Endometrium (tissue), 2 donors: Measurements from ENCODE around the gene ADM.
A peak's percentile ranks its signal among the peaks of the same experiment; 100 is the strongest.
"Not testable (repeated sequence)": the region's sequence is repeated elsewhere in the genome, so short reads cannot be mapped to it uniquely, and the experiment has no call there.

ENCODE experiments used
- FAIRE-seq: peaks from 2 replicates; lab custom pipeline; 2012; peaks lifted over from hg19 to GRCh38; lab: Jason Lieb, UNC
- donor health status: control.
- donor health status: control.

The ADM gene, protein sequence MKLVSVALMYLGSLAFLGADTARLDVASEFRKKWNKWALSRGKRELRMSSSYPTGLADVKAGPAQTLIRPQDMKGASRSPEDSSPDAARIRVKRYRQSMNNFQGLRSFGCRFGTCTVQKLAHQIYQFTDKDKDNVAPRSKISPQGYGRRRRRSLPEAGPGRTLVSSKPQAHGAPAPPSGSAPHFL

GRCh38 chr11:10304495-10305261 lies at the start of gene ADM:
Gene ADM (plus strand): TSS chr11:10305073. CDS start chr11:10305701, 628 bp downstream.
- FAIRE-seq = no peak

GRCh38 chr11:10255388-10256125 lies 49.3 kb upstream of the ADM start:
- FAIRE-seq = no peak

DNA sequence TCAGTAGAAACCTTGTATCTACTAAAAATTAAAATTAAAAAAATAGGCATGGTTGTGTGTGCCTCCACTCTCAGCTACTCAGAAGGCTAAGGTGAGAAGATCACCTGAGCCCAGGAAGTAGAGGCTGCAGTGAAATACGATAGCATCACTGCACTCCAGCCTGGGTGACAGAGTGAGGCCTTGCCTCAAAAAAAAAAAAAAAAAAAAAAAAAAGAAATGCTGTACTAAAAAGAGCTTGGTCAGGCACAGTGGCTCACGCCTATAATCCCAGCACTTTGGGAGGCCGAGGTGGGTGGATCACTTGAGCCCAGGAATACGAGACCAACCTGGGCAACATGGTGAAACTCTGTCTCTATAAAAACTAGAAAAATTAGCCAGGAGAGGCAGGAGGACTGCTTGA lies 47.4 kb upstream of the ADM start:
- FAIRE-seq = no peak

DNA sequence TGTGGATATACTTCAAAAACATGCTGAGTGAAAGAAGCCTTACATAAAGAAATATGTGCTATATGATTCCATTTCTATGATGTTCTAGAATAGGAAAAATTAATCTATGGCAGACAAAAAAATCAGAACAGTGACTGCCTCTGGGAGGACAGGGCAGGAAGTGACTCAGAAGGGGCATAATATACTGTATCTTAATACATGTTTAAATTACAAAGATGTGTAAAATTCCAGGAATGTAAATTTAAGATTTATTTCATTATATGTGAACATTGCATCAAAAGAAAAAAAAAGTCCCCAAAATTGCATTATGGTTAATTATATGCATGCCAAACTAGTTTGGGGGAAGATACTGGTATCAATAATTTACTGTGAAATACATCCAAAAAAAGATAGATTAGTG lies 43.1 kb upstream of the ADM start:
- FAIRE-seq = no peak

- no peak for FAIRE-seq
Observed at GRCh38 chr11:10263929-10264328, 40.9 kb upstream of the ADM start.

- not testable (repeated sequence) for FAIRE-seq
Observed at GRCh38 chr11:10264716-10265115, 40.2 kb upstream of the ADM start.

- FAIRE-seq = no peak
Observed at GRCh38 chr11:10265936-10266335, 38.9 kb upstream of the ADM start.

DNA sequence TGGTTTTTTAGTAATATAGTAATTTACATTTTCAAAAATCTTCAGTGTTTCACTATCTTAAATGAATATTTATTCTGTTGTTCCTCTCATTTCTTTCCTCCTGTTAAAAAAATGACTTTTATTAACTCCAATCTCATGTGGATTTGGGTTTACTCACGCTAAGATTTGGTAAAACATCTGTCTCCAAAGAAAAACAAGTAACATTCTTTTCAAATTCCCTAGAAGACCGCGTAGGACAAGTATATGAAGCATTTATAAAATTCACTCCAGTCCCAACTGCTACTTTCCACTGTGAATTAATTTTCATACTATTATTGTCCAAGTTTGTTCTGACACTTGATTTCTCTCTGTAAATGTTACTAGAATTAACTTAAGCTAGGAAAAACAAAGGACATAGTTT lies 37.1 kb upstream of the ADM start:
- peak; percentile 60 for FAIRE-seq

DNA sequence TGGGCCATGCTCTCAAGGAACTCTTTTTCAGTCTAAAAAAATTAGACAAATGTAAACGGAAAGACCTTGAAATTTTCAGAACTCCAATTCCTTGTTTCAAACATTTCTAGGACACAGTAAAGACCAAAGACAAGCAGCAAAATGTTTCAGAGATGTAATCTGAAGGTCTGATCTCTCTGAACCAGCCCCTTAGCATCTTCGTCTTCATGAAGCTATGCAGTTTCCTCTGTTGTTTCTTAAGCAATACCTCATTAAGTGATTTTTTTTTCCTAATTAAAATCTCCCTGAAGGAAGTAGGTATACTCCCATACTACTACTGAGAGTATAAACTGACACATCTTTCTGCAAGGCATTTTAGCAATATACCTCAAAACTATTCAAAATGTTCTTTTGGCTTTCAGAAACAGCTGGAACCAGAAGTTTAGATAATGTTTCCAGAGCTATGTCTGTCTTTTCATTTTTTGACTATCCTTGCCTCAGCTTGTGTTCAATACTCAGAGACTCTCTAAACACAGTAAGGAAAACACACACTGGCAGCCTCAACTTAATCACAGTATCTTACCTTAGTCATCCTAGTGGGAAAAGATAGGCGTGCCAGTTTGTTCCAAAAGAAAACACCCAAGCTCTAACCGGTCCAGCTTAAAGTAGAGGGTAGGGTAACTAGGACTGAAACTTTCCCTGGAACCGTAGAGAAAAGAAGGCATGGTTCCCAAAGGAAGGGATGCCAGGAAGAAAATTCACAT lies 36.0 kb upstream of the ADM start:
- FAIRE-seq = no peak

- FAIRE-seq = no peak
Observed at GRCh38 chr11:10272132-10272531, 32.7 kb upstream of the ADM start.

- FAIRE-seq = no peak
Observed at GRCh38 chr11:10273738-10274137, 31.1 kb upstream of the ADM start.

DNA sequence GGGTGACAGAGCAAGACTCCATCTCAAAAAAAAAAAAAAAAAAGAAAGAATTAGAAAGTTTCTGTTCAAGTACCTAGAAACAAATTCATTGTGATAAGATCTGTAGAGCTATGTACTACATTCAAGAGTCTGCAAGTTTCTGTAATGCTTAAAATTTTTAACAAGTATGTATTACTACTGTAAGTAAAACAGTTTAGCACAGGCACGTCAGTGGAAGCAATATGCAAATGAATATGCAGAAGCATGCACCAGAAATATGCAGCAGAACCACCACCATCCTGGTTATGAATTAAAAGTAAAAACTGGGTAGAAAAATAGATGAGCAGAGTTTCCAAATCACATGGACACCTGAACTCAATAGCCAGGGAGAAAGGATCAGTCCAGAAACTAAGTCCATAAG lies 30.1 kb upstream of the ADM start:
- FAIRE-seq = no peak

- FAIRE-seq = no peak
Observed at GRCh38 chr11:10275714-10276113, 29.2 kb upstream of the ADM start.

DNA sequence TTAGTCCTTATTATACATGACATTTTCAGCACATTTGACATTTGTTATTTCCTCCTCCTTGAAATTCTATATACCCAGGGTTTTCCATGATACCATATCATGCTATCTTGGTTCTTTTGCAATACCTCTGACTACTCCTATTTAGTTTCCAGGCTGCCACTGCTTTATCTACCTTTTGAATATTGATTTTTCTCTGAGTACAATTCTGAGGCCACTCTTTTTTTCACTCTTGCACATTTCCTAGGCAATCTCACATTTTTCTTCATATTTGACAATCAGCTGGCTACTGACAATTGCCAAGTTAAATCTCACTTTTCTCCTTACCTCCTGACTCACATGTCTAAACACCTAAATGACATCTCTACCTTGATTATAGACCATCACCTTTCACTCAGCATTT lies 22.8 kb upstream of the ADM start:
- no peak for FAIRE-seq

GRCh38 chr11:10283991-10284390 lies 20.9 kb upstream of the ADM start:
- no peak for FAIRE-seq

GRCh38 chr11:10285148-10285802 lies 19.6 kb upstream of the ADM start:
- FAIRE-seq = no peak

GRCh38 chr11:10287140-10287539 lies 17.7 kb upstream of the ADM start:
- no peak for FAIRE-seq

DNA sequence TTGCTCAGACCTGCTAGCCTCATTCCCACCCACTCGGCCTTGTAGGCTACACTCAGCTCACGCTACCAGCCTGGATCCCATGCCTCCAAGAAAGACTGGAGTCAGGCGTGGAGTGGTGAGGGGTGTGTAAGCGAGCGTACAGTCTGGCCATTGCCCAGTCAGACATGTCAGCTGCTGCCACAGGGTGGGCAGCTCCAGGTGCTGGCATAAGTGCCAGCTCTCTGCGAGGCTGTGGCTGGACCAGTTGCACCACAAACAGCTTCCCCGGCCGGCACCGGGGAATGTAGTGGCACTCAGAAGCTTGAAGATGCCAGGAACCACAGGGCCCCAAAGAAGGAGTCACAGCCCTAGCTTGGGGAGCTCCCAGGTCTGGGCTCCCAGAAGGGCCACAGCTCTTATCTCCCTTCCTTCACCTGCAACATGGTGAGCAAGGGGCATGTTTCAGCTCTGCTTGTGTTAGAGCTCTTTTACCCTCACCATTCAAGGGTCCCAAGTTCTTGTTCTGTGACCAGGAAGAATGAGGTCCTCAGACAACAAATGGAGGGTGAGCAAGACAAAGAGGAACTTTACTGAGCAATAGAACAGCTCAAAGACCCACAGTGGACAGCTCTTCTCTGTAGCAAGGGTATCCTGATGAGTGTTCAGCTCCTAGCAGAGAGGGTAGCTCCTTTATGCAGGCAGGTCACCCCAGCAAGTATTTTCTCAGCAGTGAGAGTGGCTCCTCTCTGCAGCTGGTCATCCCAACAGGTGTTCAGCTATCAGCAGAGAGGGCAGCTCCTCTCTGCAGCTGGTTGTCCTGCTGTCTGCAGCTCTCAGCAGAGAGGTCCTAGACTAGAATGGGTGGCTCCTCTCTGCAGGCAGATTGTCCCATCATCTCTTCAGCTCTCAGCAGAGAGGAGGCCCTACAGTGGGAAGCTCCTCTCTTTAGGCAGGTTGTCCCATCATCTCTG lies 16.8 kb upstream of the ADM start:
- FAIRE-seq = no peak

- FAIRE-seq = no peak
Observed at GRCh38 chr11:10288881-10289764, 15.8 kb upstream of the ADM start.
